Activated naive CD8-positive, alpha-beta T cell treated with anti-CD3 and anti-CD28 coated beads, Interleukin-2, amount 50 U/mL, for 24 hours (primary cell): Measurements from ENCODE around the gene TBX10.
"Not testable (repeated sequence)": the region's sequence is repeated elsewhere in the genome, so short reads cannot be mapped to it uniquely, and the experiment has no call there.

Experiments used
- ATAC-seq: fragments of 150-1000 bp; cut with Tn5 transposase; one replicate; pipeline ENCODE4 v1.10.0; 2021
- DNase-seq: peaks from one replicate; pipeline ENCODE4 v3.0.0; 2021
- H3K27ac Mint-ChIP-seq: one replicate; pipeline ENCODE4 v1.8.0; 2021; ENCODE audit warnings: mild to moderate bottlenecking, mixed read lengths
- H3K27me3 Mint-ChIP-seq: one replicate; pipeline ENCODE4 v1.8.0; 2021; ENCODE audit warnings: mixed read lengths
- H3K36me3 Mint-ChIP-seq: one replicate; pipeline ENCODE4 v1.8.0; 2021; ENCODE audit warnings: low read depth, mixed read lengths
- H3K4me1 Mint-ChIP-seq: one replicate; pipeline ENCODE4 v1.8.0; 2021; ENCODE audit warnings: mixed read lengths
- H3K4me3 Mint-ChIP-seq: one replicate; pipeline ENCODE4 v1.8.0; 2021; ENCODE audit warnings: mild to moderate bottlenecking, moderate library complexity, mixed read lengths
- H3K9me3 Mint-ChIP-seq: one replicate; pipeline ENCODE4 v1.8.0; 2021; ENCODE audit warnings: mixed read lengths

TBX10 gene

DNA sequence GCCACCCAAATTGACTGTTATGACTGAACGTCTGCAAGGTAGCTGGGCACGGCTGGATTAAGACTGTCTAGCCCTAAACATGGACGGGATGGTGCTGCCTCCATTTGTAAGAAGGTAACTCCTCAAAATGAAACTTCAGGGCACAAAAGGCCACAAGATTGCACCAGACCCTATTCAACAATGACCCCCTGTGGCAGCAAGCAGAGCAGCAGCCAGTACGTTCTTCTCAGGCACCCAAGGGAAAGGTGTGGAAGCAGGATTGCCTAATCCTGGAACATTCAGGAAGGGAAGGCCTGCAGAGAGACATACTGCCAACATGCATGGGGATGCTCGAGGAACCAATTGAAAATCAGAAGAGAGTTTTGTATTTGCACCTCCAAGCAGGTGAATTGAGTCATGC is 4.5 kb upstream of the TBX10 start:
- no peak for ATAC-seq
- Mint-ChIP-seq H3K4me1 (peaks cover 33% of the 10 kb centered on the region), H3K4me3 (no peak overlapping the region), H3K27me3 (no peaks in the 10 kb centered on the region), H3K9me3 (no peaks in the 10 kb centered on the region), H3K27ac (no peak overlapping the region), H3K36me3 (no peaks in the 10 kb centered on the region)
- no peak for DNase-seq

- no peak for ATAC-seq
- no peak overlapping the region for H3K4me3 Mint-ChIP-seq
- no peaks in the 10 kb centered on the region for H3K27me3 Mint-ChIP-seq
- peaks cover 19% of the 10 kb centered on the region for H3K4me1 Mint-ChIP-seq
- DNase-seq = no peak
- no peak overlapping the region for H3K27ac Mint-ChIP-seq
- no peaks in the 10 kb centered on the region for H3K36me3 Mint-ChIP-seq
- no peaks in the 10 kb centered on the region for H3K9me3 Mint-ChIP-seq
Observed at GRCh38 chr11:67642173-67643120, 2.9 kb upstream of the TBX10 start.

DNA sequence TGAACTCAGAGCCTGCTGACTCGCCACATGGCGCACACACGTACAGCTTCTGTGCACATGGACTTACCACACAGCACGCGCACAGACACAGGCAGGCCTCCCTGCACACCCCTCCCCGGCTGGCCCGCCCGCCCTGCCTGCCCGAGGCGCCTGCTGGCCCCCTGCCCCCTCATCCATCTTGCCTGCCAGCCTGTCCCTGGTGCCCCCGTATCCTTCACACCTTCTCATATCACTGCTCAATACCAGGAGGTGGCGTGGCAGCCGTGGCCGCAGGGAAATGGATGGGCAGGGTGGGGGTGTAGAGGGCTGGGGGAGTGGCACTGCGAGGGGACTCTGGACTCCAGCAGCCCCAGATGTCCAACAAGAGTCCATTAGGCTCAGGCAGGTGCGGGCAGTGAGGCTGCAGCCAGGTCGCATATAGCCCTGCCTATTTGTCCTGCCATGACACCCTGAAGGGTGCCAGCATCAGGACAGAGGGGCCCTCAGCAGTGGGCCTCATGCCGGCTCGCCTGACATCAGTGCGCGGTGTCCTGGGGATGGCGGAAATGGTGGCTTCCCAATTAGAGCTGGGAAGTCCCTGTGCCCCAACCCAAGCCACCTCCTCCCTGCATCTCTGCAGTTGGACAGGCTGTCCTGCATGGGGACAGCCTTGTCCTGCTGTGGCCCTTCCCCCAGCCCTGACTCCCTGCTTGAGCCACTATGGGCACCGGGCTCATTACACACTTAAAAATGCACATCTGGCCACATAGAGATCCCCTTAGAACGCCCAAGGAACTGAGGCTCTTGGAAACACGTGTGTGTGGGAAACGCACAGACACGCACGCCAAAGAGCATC is 2.0 kb upstream of the TBX10 start:
- H3K27me3 Mint-ChIP-seq = no peaks in the 10 kb centered on the region
- no peak overlapping the region for H3K4me3 Mint-ChIP-seq
- no peaks in the 10 kb centered on the region for H3K9me3 Mint-ChIP-seq
- H3K36me3 Mint-ChIP-seq = no peaks in the 10 kb centered on the region
- H3K27ac Mint-ChIP-seq = no peak overlapping the region
- peaks cover 16% of the 10 kb centered on the region for H3K4me1 Mint-ChIP-seq
- DNase-seq (no peak), ATAC-seq (no peak)

DNA sequence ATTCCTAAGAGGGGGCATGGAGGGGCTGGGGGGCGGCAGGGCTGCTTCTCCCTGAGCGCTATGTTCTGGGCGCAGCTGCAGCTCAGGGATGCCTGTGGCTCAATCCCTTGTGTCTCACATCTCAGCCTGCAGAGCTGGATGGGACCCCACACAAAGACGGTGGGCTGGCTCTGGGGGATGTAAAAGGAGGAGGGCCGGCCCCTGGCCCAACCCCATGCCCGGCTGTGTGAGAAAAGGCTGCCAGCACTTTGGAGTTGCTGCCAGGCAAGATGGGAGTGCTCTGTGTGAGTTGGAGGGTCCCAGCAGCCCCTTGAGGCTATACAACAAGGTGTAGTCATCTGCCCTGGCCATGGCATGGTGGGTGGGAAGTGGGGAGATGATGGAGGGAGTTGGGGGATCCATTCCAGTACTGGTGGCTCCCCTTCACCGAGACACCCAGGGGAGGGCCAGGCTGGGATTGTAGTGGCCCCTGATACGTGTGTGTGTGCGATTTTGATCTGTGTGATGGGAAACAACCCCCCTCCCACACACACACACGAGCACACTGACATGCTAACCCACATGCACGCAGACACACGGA is 1.3 kb upstream of the TBX10 start:
- no peak for ATAC-seq
- Mint-ChIP-seq H3K36me3 (no peaks in the 10 kb centered on the region), H3K27ac (no peak overlapping the region), H3K4me1 (peaks cover 9% of the 10 kb centered on the region), H3K9me3 (no peaks in the 10 kb centered on the region), H3K27me3 (no peaks in the 10 kb centered on the region), H3K4me3 (no peak overlapping the region)
- no peak for DNase-seq

DNA sequence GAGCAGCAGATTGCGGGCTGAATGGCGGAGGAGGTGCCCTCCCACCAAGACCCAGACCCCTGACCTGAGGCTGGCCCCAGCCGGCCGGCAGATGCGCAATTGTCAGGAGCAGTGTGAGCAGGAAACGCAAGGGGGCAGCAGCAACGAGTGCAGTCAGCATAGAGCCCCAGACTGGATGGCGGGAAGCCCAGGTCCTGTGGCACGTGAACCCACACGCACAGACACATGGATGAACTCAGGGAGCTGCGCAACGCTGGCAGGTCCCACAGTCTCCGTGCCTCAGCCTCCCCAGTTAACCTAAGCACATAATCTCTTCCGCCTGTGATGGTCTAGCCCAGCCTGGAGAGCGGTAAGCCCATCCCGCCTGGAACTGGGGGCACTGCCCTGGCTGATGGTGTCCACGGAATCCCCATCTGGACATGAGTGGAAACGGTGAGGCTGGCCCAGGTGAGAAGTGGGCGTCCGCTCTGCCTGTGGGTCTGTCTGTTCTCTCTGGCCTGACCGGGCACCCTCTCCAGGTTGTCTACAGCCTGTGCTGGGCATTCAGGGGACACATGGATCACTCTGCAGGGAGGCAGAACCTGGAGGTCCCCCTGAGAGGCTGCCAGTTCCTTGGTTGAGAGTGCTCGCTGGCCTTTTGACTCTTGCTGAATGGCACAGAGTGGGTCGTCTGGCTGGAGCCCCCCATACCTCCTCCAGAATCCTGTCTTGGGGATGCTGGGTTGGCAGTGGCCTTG is 626 bp upstream of the TBX10 start:
- ATAC-seq (peak; percentile 57), DNase-seq (peak; percentile 66)
- H3K27me3 Mint-ChIP-seq = no peaks in the 10 kb centered on the region
- H3K4me3 Mint-ChIP-seq = no peak overlapping the region
- no peaks in the 10 kb centered on the region for H3K9me3 Mint-ChIP-seq
- no peak overlapping the region for H3K27ac Mint-ChIP-seq
- H3K4me1 Mint-ChIP-seq = peaks cover 6% of the 10 kb centered on the region
- H3K36me3 Mint-ChIP-seq = no peaks in the 10 kb centered on the region

DNA sequence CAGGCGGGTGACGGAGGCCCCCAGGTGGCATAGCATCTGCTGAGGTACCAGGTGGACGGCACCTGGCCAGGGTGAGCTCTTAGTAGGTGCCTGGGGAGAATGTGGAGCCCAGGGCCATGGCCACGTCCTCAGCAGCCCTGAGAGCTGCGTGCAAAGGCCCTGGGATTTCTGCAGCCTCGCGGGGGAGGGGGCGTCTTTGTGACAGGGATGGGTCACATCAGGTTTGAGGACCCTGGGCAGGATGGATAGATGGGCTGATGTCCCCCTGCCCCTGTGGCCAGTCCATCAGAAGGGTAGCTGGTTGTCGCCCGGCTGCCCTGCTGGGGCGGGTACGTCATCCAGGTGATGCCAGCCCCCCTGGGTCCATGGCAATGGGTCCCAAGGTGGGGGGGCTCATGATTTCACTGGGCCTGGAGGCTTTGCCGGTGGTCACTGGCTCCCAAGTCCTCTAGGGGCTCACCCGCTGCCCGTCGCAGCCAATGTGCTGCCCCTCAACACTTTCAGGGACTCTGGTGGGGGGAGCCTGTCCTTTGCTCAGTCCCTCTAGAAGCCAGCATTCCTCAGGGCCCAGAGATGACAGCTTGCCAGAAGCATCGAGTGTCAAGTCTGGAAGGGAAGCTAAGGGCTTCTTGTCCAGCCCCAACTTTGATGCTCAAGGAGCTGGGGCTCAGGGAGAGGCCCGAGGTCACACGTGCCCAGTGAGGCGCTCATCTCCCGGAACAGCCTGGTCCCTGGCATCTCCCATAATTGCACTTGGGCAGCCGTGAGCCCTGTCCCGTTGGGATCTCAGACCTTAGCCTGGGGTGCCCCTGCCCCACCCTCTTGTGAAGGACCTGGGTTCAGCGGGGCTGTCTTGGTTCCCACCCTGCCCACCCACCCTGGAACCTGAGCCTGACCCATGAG is 777 bp downstream of the TBX10 start:
- Mint-ChIP-seq H3K9me3 (no peaks in the 10 kb centered on the region), H3K4me3 (no peak overlapping the region), H3K36me3 (no peaks in the 10 kb centered on the region), H3K4me1 (peaks cover 4% of the 10 kb centered on the region), H3K27ac (no peak overlapping the region), H3K27me3 (no peaks in the 10 kb centered on the region)
- DNase-seq = no peak
- no peak for ATAC-seq

- H3K36me3 Mint-ChIP-seq, DNase-seq, H3K27me3 Mint-ChIP-seq, H3K4me1 Mint-ChIP-seq, H3K27ac Mint-ChIP-seq, H3K4me3 Mint-ChIP-seq, ATAC-seq, H3K9me3 Mint-ChIP-seq: not testable (repeated sequence)
Observed at GRCh38 chr11:67637441-67637840, 2.1 kb downstream of the TBX10 start.

DNA sequence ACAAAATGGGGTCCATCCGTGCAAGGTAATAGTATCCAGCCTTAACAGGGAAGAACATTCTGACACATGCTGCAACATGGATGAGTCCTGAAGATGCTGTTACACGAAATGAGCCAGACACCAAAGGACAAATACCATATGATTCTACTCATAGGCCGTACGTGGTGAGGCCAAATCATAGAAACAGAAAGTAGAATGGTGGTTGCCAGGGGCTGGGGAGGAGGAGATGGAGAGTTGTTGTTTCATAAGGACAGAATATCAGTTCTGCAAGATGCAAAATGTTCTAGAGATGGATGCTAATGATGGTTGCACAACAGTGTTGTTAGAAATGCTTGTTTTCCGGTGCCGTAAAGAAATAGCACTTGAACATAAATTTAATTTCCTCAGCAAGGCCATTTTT is 2.6 kb downstream of the TBX10 start:
- H3K36me3 Mint-ChIP-seq = no peaks in the 10 kb centered on the region
- H3K4me1 Mint-ChIP-seq = peaks cover 4% of the 10 kb centered on the region
- H3K9me3 Mint-ChIP-seq = no peaks in the 10 kb centered on the region
- ATAC-seq (no peak), DNase-seq (no peak)
- no peak overlapping the region for H3K27ac Mint-ChIP-seq
- no peak overlapping the region for H3K4me3 Mint-ChIP-seq
- H3K27me3 Mint-ChIP-seq = no peaks in the 10 kb centered on the region

DNA sequence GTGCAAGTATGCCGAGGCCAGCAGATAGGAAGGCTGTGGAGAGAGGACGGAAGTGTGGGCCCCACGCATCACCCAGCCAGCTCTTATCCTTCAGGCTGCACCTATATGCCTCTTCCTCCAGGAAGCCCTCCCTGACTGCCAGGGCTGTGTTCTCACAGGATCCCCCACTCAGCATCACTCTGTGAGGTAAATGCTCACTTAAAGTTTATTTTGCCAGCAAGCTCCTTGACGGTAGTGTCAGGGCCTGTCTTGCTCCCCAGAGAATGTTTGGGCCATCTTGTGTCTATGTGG is 4.4 kb downstream of the TBX10 start:
- Mint-ChIP-seq H3K27ac (no peak overlapping the region), H3K36me3 (no peaks in the 10 kb centered on the region), H3K27me3 (no peaks in the 10 kb centered on the region), H3K4me1 (peaks cover 9% of the 10 kb centered on the region), H3K4me3 (no peak overlapping the region), H3K9me3 (no peaks in the 10 kb centered on the region)
- ATAC-seq (no peak), DNase-seq (no peak)

- H3K4me1 Mint-ChIP-seq = peaks cover 9% of the 10 kb centered on the region
- DNase-seq = no peak
- H3K36me3 Mint-ChIP-seq = no peaks in the 10 kb centered on the region
- no peak for ATAC-seq
- no peaks in the 10 kb centered on the region for H3K9me3 Mint-ChIP-seq
- no peaks in the 10 kb centered on the region for H3K27me3 Mint-ChIP-seq
- no peak overlapping the region for H3K27ac Mint-ChIP-seq
- no peak overlapping the region for H3K4me3 Mint-ChIP-seq
Observed at GRCh38 chr11:67634366-67635230, 5.0 kb downstream of the TBX10 start.

GRCh38 chr11:67633758-67634365 is 5.7 kb downstream of the TBX10 start:
- no peak for ATAC-seq

GRCh38 chr11:67632982-67633755 is 6.4 kb downstream of the TBX10 start:
- H3K27me3 Mint-ChIP-seq = no peaks in the 10 kb centered on the region
- H3K9me3 Mint-ChIP-seq = no peaks in the 10 kb centered on the region
- H3K27ac Mint-ChIP-seq = no peak overlapping the region
- ATAC-seq = no peak
- H3K4me3 Mint-ChIP-seq = no peak overlapping the region
- peaks cover 9% of the 10 kb centered on the region for H3K4me1 Mint-ChIP-seq
- no peak for DNase-seq
- H3K36me3 Mint-ChIP-seq = no peaks in the 10 kb centered on the region

More at GRCh38 chr11:67633758-67634365, 5.7 kb downstream of the TBX10 start:
- Mint-ChIP-seq H3K27me3 (no peaks in the 10 kb centered on the region), H3K4me3 (no peak overlapping the region), H3K36me3 (no peaks in the 10 kb centered on the region), H3K9me3 (no peaks in the 10 kb centered on the region), H3K27ac (no peak overlapping the region), H3K4me1 (peaks cover 9% of the 10 kb centered on the region)
- DNase-seq = no peak
